K562 (cell line): ENCODE results near the gene CUEDC2. TPM values are rescaled to one million over a fixed set of nuclear protein-coding genes. Genes with fewer than 3 reads are reported as not detected.

Experiments
- ARID3A ChIP-seq: IDR thresholded peaks from 2 replicates; pipeline ENCODE4 v1.6.1; 2012; ENCODE audit warnings: low read depth, low read length, improper control_type of control experiment, borderline replicate concordance
- CBFA2T3 ChIP-seq: fragments of 450-650 bp; IDR thresholded peaks from 2 replicates; pipeline ENCODE4 v1.6.1; 2017
- CBX3 ChIP-seq, 2 experiments: IDR thresholded peaks; 1 replicate in 1 of 2; 2 replicates in 1 of 2; pipeline ENCODE4 v1.6.1; 2012; ENCODE audit warnings: inconsistent platforms in 2 of 2, low read length in 2 of 2, borderline replicate concordance in 1 of 2, control low read depth in 1 of 2
- CC2D1A ChIP-seq: fragments of 450-650 bp; IDR thresholded peaks from 2 replicates; pipeline ENCODE4 v1.6.1; 2017; ENCODE audit warnings: mild to moderate bottlenecking
- CREM ChIP-seq: IDR thresholded peaks from 2 replicates; pipeline ENCODE4 v1.6.1; 2014; ENCODE audit warnings: antibody characterized with exemption, low read depth
- LEF1 ChIP-seq: fragments of 450-650 bp; IDR thresholded peaks from 2 replicates; pipeline ENCODE4 v1.6.1; 2016; ENCODE audit warnings: mild to moderate bottlenecking
- MBD2 ChIP-seq: sonication (generic); IDR thresholded peaks from 2 replicates; pipeline ENCODE4 v1.6.1; 2016; ENCODE audit warnings: low read depth, borderline replicate concordance
- MED1 ChIP-seq: sonication (generic); formaldehyde crosslinking; IDR thresholded peaks from 2 replicates; pipeline ENCODE4 v1.8.1; 2023; ENCODE audit warnings: missing genetic modification reagents, borderline replicate concordance
- MGA ChIP-seq: fragments of 450-650 bp; IDR thresholded peaks from 2 replicates; pipeline ENCODE4 v1.6.1; 2016; ENCODE audit warnings: mild to moderate bottlenecking, moderate library complexity
- SMARCA4 ChIP-seq: fragments of 450-650 bp; IDR thresholded peaks from 2 replicates; pipeline ENCODE4 v1.6.1; 2016
- TOE1 ChIP-seq, 2 experiments: fragments of 450-650 bp in 1 of 2; sonication (generic) in 1 of 2; formaldehyde crosslinking in 1 of 2; IDR thresholded peaks; 2 replicates each; pipeline versions ENCODE4 v1.7.1 to v1.8.0; 2016 to 2022; ENCODE audit warnings: borderline replicate concordance in 2 of 2, mild to moderate bottlenecking in 2 of 2, antibody characterized with exemption in 1 of 2, inconsistent platforms in 1 of 2, low read depth in 1 of 2, missing genetic modification reagents in 1 of 2, moderate library complexity in 1 of 2
- TRIM25 ChIP-seq: fragments of 450-650 bp; IDR thresholded peaks from 2 replicates; pipeline ENCODE4 v1.7.0; 2016; ENCODE audit warnings: borderline replicate concordance
- polyA plus RNA-seq, 8 experiments: library from polyadenylated mRNA; depleted of rRNA in 4 of 8; stranded (reverse) in 5 of 8; unstranded in 3 of 8; fragments of >200 nt; fragmentation: Nextera tagmentation in 2 of 8; fragmentation: Illumina TruSeq in 1 of 8; extraction: Ambion mirVana in 2 of 8; extraction: Trizol in 1 of 8; gene quantifications; 2 replicates each; pipeline versions ENCODE4 v1.2.1 to v1.2.3, GENCODE V29; 2011 to 2014; ENCODE audit warnings: inconsistent platforms in 1 of 8, missing spikeins in 1 of 8
- total RNA-seq, 7 experiments: library from RNA; depleted of rRNA in 6 of 7; stranded (reverse); fragments of >200 nt in 6 of 7; fragmentation: Illumina TruSeq in 2 of 7; extraction: Trizol in 2 of 7; gene quantifications; 2 replicates each; pipeline versions ENCODE4 v1.2.1 to v1.2.3, GENCODE V29; 2011 to 2021; ENCODE audit warnings: low replicate concordance in 1 of 7

CUEDC2 gene
- total and polyA plus RNA-seq, 9 of the 15 experiments (the other 6 are each of a cell fraction or from before 2014, with no cell fraction given): 8.5 to 48.9 (median 27.4) TPM

GRCh38 chr10:102432162-102432950 lies at the start of gene CUEDC2 (continued):
- TF ChIP-seq MGA (no peak), TOE1 (IDR thresholded peaks at IDR 0.05; ENCODE audit: borderline replicate concordance) (peak; percentile 73; the same call in 1 of the 2 replicates), TOE1 (CRISPR knock-in tag; IDR thresholded peaks at IDR 0.05; ENCODE audit: borderline replicate concordance, low read depth) (no peak), CBFA2T3 (no peak), CC2D1A (0 out of 2 replicates have a peak, but pooled peaks have one; percentile 9), MED1 (no peak), SMARCA4 (0 out of 2 replicates have a peak, but pooled peaks have one; percentile 38), CBX3 (IDR thresholded peaks at IDR 0.05; ENCODE audit: borderline replicate concordance in 1 of 2, low read length in 2 of 2) (peak in 1 of 2 experiments; percentile 28; a peak in 1 of 3 replicates), MBD2 (peak; percentile 65; the same call in 1 of the 2 replicates), ARID3A (no peak), LEF1 (peak; percentile 95), CREM (peak; percentile 85), TRIM25 (no peak)
